GM19035 (cell line): ENCODE measurements around the gene CFAP70.

Experiments used
- ATAC-seq: cut with Tn5 transposase; IDR thresholded peaks from one replicate; pipeline ENCODE4 v1.9.1; 2021; ENCODE audit not compliant: unreplicated experiment

The CFAP70 gene

DNA sequence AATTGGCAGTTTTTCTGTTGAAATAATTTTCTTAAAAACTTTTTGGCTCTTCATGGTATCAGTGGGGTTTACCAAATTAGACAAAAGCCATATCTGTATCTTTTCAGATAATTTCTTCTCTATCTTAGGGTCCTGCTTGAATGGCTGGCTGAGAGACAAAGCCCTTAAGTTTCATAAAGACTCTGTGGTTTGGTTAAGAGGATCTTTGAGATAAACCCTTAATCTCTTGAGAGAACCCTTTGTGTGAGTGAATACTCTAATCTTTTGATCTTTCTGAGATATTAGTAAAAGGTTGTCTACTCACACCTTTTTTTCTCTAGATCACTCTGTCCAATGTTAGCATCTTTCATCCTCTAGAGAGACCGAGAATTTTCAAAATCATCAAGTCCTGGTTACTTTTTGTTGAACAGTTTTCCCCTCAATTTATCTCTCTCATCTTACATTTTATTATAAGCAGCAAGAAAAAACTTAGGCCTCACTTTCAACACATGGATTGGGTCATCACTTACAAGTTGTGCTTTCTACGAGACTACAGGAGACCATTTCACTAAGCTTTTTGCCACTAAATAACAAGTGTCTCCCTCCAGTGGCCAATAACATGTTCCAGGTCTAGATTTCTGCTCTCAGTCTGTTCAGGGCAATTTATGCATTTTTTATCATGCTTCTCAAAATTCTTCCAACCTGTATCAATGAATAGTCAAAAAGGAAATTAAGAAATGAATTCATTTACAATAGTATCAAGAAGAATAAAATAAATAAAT lies 140.1 kb downstream of the CFAP70 start:
- no peak for ATAC-seq

GRCh38 chr10:73217628-73218027 lies 141.0 kb downstream of the CFAP70 start:
- ATAC-seq: no peak

GRCh38 chr10:73215749-73216148 lies 142.9 kb downstream of the CFAP70 start:
- ATAC-seq: no peak

- ATAC-seq: no peak
These were observed 147.4 kb downstream of the CFAP70 start for GRCh38 chr10:73211106-73211811.

- ATAC-seq: no peak
These were observed 148.1 kb downstream of the CFAP70 start for GRCh38 chr10:73210395-73211105.

GRCh38 chr10:73209705-73210104 lies 149.0 kb downstream of the CFAP70 start:
- no peak for ATAC-seq

DNA sequence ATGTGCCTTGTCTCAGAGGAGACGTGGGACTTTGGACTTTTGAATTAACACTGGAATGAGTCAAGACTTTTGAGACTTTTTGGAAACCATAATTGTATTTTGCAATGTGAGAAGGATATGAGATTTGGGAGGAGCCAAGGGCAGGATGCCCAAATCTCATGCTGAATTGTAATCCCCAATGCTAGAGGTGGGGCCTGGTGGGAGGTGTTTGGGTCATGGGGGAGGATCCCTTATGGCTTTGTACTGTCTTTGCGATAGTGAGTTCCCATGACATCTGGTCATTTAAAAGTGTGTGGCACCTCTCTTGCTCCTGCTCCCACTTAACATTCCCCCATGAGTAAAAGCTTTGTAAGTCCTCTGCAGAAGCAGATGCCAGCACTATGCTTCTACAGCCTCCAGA lies 150.8 kb downstream of the CFAP70 start:
- ATAC-seq: no peak

DNA sequence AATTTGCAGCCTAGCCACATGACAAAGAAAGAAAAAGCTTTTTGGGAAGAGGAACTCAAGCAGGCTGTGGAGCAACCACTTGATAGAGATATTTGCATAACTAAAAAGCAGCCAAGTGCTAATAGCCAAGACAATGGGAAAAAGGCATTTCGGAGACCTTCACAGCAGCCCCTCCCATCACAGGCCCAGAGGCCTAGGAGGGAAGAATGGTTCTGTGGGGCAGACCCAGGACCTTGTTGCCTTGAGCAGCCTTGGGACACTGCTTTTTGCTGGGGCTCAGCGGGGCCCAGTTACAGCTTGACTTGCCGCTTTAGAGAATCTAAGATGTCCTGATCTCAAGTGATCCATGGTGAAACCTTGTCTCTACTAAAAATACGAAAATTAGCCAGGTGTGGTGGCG lies 152.3 kb downstream of the CFAP70 start:
- ATAC-seq: no peak

GRCh38 chr10:73205890-73206289 lies 152.8 kb downstream of the CFAP70 start:
- ATAC-seq: no peak

GRCh38 chr10:73205081-73205480 lies 153.6 kb downstream of the CFAP70 start:
- ATAC-seq: no peak
